ENCODE data around the gene ANKFN1. TPM values are rescaled to one million over a fixed set of nuclear protein-coding genes. Genes with fewer than 3 reads are reported as not detected.

ANKFN1 gene
- total RNA-seq, 1 donor from 2014 or later, result not detected

- DNase-seq, result no peak
- intact Hi-C loops (cut with micrococcal nuclease), result loop anchor here (10.0 kb wide), 1 partner anchor 94 kb away; no protein-coding TSS in a partner anchor
- ATAC-seq, result no peak
These were observed 12.0 kb upstream of the ANKFN1 start for GRCh38 chr17:56141046-56141839.

GRCh38 chr17:56142325-56142724, 10.9 kb upstream of the ANKFN1 start:
- DNase-seq (no peak), ATAC-seq (no peak)
- intact Hi-C loops (cut with micrococcal nuclease), result loop anchor here (10.0 kb wide), 1 partner anchor 92 kb away; no protein-coding TSS in a partner anchor

- DNase-seq (no peak), ATAC-seq (no peak)
- intact Hi-C loops (cut with micrococcal nuclease), result loop anchor here (10.0 kb wide), 1 partner anchor 92 kb away; no protein-coding TSS in a partner anchor
These were observed 10.5 kb upstream of the ANKFN1 start for GRCh38 chr17:56142781-56143180.

GRCh38 chr17:56144223-56144622, 9.1 kb upstream of the ANKFN1 start:
- ATAC-seq (no peak), DNase-seq (no peak)
- intact Hi-C loops (cut with micrococcal nuclease), result loop anchor here (10.0 kb wide), 1 partner anchor 91 kb away; no protein-coding TSS in a partner anchor

GRCh38 chr17:56146534-56146933, 6.7 kb upstream of the ANKFN1 start:
- no peak for DNase-seq
- intact Hi-C loops (cut with micrococcal nuclease), result loop anchor here (10.0 kb wide), 1 partner anchor 88 kb away; no protein-coding TSS in a partner anchor
- no peak for ATAC-seq

GRCh38 chr17:56148333-56148732, 4.9 kb upstream of the ANKFN1 start:
- intact Hi-C loops (cut with micrococcal nuclease), result loop anchor here (10.0 kb wide), 1 partner anchor 86 kb away; no protein-coding TSS in a partner anchor
- DNase-seq (no peak), ATAC-seq (no peak)

GRCh38 chr17:56149266-56150036, 3.8 kb upstream of the ANKFN1 start:
- intact Hi-C loops (cut with micrococcal nuclease), result loop anchor here (10.0 kb wide), 1 partner anchor 85 kb away; no protein-coding TSS in a partner anchor
- ATAC-seq (no peak), DNase-seq (no peak)

- ATAC-seq (peak; percentile 40), DNase-seq (no peak)
- intact Hi-C loops (cut with micrococcal nuclease), result no loop called here
These were observed 2.6 kb upstream of the ANKFN1 start for GRCh38 chr17:56150649-56151048.

GRCh38 chr17:56157845-56158244, 4.6 kb downstream of the ANKFN1 start:
- intact Hi-C loops (cut with micrococcal nuclease), result no loop called here
- ATAC-seq, result no peak
- DNase-seq, result no peak

GRCh38 chr17:56158344-56158743, 5.1 kb downstream of the ANKFN1 start:
- ATAC-seq, result no peak
- DNase-seq, result no peak
- intact Hi-C loops (cut with micrococcal nuclease), result no loop called here

- ATAC-seq (no peak), DNase-seq (no peak)
- intact Hi-C loops (cut with micrococcal nuclease), result no loop called here
These were observed 5.9 kb downstream of the ANKFN1 start for GRCh38 chr17:56158915-56159825.

- ATAC-seq, result no peak
- DNase-seq, result no peak
- intact Hi-C loops (cut with micrococcal nuclease), result no loop called here
These were observed 6.6 kb downstream of the ANKFN1 start for GRCh38 chr17:56159826-56160380.

- intact Hi-C loops (cut with micrococcal nuclease), result no loop called here
- no peak for ATAC-seq
- DNase-seq, result no peak
These were observed 7.1 kb downstream of the ANKFN1 start for GRCh38 chr17:56160422-56160821.

- ATAC-seq (no peak), DNase-seq (no peak)
- intact Hi-C loops (cut with micrococcal nuclease), result no loop called here
These were observed 11.9 kb downstream of the ANKFN1 start for GRCh38 chr17:56165072-56165641.

GRCh38 chr17:56167491-56167890, 14.2 kb downstream of the ANKFN1 start:
- ATAC-seq, result no peak
- intact Hi-C loops (cut with micrococcal nuclease), result no loop called here

GRCh38 chr17:56169621-56170020, 16.3 kb downstream of the ANKFN1 start:
- DNase-seq, result no peak
- intact Hi-C loops (cut with micrococcal nuclease), result no loop called here
- no peak for ATAC-seq

More at GRCh38 chr17:56167491-56167890, 14.2 kb downstream of the ANKFN1 start:
- no peak for DNase-seq

GRCh38 chr17:56171186-56171959, 18.1 kb downstream of the ANKFN1 start:
- intact Hi-C loops (cut with micrococcal nuclease), result no loop called here
- no peak for DNase-seq
- no peak for ATAC-seq

Measured in left ventricle myocardium superior (tissue), 1 donor.